ENCODE data around the gene MIGA1.
"Not testable (repeated sequence)": the region's sequence is repeated elsewhere in the genome, so short reads cannot be mapped to it uniquely, and the experiment has no call there.

MIGA1 gene

DNA sequence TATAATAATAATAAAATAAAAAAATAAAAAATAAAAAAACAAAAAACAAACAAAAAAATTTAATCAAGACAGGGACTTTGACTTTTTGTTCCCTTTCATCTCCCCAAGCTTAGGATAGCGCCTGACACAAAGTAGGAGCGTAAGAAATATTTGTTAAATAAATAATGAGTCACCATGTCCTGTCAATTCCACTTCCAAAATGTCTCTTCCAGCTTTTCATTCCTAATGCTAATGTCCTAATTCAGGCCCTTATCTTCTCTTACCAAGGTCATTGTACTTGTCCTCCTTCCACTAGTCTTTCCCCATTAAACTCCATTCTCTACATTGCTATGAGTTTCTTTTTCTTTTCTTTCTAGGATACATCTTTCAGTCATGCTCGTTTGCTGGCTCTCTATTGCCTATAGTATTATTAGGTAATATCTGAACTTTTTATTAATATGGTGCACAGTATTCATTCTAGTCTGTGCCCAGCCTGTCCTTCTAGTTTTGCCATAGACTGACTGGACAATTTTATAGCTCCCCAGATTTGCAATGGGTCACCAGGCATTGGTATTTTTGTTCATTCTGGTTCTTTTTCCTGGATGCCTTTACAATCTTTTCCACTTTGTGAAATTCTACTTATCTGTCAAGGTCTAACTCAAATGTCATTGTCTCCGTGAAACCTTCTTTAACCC is 120.3 kb downstream of the MIGA1 start:
- no peak for DNase-seq
- CTCF ChIA-PET = interaction anchor here (1.0 to 2.0 kb wide), 7 partner anchors 16 to 156 kb away, joined by 3 to 17 read pairs (median 4); no protein-coding TSS in a partner anchor
- Histone ChIP-seq H3K27me3 (replicated peaks in 2 of 5; ENCODE audit: control insufficient read depth in 4 of 5, insufficient read depth in 5 of 5, low read length in 4 of 5) (no peaks in the 10 kb centered on the region), H3K4me3 (ENCODE audit: control insufficient read depth in 1 of 7, extremely low read depth in 1 of 7, insufficient read depth in 4 of 7, low read depth in 2 of 7, low read length in 6 of 7) (no peak overlapping the region), H3K4me1 (ENCODE audit: control extremely low read depth in 1 of 4, control insufficient read depth in 4 of 4, insufficient read depth in 4 of 4, low read length in 3 of 4) (no peaks in the 10 kb centered on the region), H3K36me3 (ENCODE audit: control insufficient read depth in 4 of 4, insufficient read depth in 4 of 4, low read length in 3 of 4) (no peaks in the 10 kb centered on the region), H3K9me3 (ENCODE audit: control extremely low read depth in 1 of 5, control insufficient read depth in 4 of 5, insufficient read depth in 2 of 5, low read depth in 1 of 5, low read length in 4 of 5) (no peaks in the 10 kb centered on the region), H3K27ac (ENCODE audit: insufficient read depth in 1 of 2, low read depth in 1 of 2, low read length in 2 of 2, poor library complexity in 1 of 2, severe bottlenecking in 2 of 2) (no peak overlapping the region)
- POLR2A ChIA-PET = no interaction called here
- WGBS (ENCODE audit: insufficient coverage) = no CpG with 5 or more reads among the region's 4 CpGs

DNA sequence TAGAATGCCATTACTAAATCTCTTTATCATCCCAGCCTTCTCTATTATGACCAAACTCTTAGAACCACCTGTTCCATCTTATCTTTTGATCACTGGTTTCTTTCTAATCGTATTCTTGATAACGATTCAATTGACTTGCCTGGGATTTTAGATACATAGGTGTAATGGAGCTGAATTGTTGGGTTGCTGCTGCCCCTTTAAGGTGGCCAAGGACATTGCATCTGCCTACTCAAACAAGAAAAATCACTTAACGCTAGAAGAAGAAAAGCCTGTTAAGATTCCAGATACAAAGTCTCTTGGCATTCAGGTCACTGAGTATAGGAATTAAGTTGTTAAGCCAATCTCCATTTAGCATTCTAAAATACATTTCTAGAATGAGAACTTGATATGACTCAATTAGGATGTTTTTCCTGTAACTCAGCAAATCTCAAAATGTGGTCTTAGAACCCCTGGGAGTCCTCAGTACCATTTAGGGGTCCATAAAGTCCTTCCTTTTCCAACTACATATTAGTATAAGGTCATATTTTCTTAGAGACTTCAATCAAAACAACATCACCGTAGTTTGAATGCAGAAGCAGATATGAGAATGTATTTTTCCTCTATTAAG is 121.3 kb downstream of the MIGA1 start:
- ChIA-PET POLR2A (no interaction called here), CTCF (interaction anchor here (1.0 to 2.0 kb wide), 3 partner anchors 24 to 149 kb away, joined by 3 to 17 read pairs (median 4); no protein-coding TSS in a partner anchor)
- no CpG with 5 or more reads among the region's 4 CpGs for WGBS (ENCODE audit: insufficient coverage)
- H3K4me1 ChIP-seq (ENCODE audit: control extremely low read depth in 1 of 4, control insufficient read depth in 4 of 4, insufficient read depth in 4 of 4, low read length in 3 of 4) = no peaks in the 10 kb centered on the region
- H3K36me3 ChIP-seq (ENCODE audit: control insufficient read depth in 4 of 4, insufficient read depth in 4 of 4, low read length in 3 of 4) = no peaks in the 10 kb centered on the region
- no peaks in the 10 kb centered on the region for H3K27me3 ChIP-seq (replicated peaks in 2 of 5; ENCODE audit: control insufficient read depth in 4 of 5, insufficient read depth in 5 of 5, low read length in 4 of 5)
- no peaks in the 10 kb centered on the region for H3K9me3 ChIP-seq (ENCODE audit: control extremely low read depth in 1 of 5, control insufficient read depth in 4 of 5, insufficient read depth in 2 of 5, low read depth in 1 of 5, low read length in 4 of 5)
- H3K27ac ChIP-seq (ENCODE audit: insufficient read depth in 1 of 2, low read depth in 1 of 2, low read length in 2 of 2, poor library complexity in 1 of 2, severe bottlenecking in 2 of 2) = no peak overlapping the region
- no peak overlapping the region for H3K4me3 ChIP-seq (ENCODE audit: control insufficient read depth in 1 of 7, extremely low read depth in 1 of 7, insufficient read depth in 4 of 7, low read depth in 2 of 7, low read length in 6 of 7)
- DNase-seq = peak; percentile 53 to 68 (median 62)

- no peak overlapping the region for H3K27ac ChIP-seq (ENCODE audit: insufficient read depth in 1 of 2, low read depth in 1 of 2, low read length in 2 of 2, poor library complexity in 1 of 2, severe bottlenecking in 2 of 2)
- CTCF ChIA-PET = interaction anchor here (0.6 to 1.6 kb wide), 2 partner anchors 13 to 70 kb away, joined by 3 to 4 read pairs; no protein-coding TSS in a partner anchor
- H3K4me3 ChIP-seq (ENCODE audit: control insufficient read depth in 1 of 7, extremely low read depth in 1 of 7, insufficient read depth in 4 of 7, low read depth in 2 of 7, low read length in 6 of 7) = no peak overlapping the region
- no peaks in the 10 kb centered on the region for H3K27me3 ChIP-seq (replicated peaks in 2 of 5; ENCODE audit: control insufficient read depth in 4 of 5, insufficient read depth in 5 of 5, low read length in 4 of 5)
- H3K36me3 ChIP-seq (ENCODE audit: control insufficient read depth in 4 of 4, insufficient read depth in 4 of 4, low read length in 3 of 4) = no peaks in the 10 kb centered on the region
- POLR2A ChIA-PET = no interaction called here
- no peaks in the 10 kb centered on the region for H3K9me3 ChIP-seq (ENCODE audit: control extremely low read depth in 1 of 5, control insufficient read depth in 4 of 5, insufficient read depth in 2 of 5, low read depth in 1 of 5, low read length in 4 of 5)
- H3K4me1 ChIP-seq (ENCODE audit: control extremely low read depth in 1 of 4, control insufficient read depth in 4 of 4, insufficient read depth in 4 of 4, low read length in 3 of 4) = no peaks in the 10 kb centered on the region
- WGBS (ENCODE audit: insufficient coverage) = 100% methylated on average over 1 of the region's 1 CpG
- DNase-seq = no peak
Measured at GRCh38 chr1:77905603-77906002, 126.2 kb downstream of the MIGA1 start.

GRCh38 chr1:77906019-77906545 is 126.6 kb downstream of the MIGA1 start:
- Histone ChIP-seq H3K9me3 (ENCODE audit: control extremely low read depth in 1 of 5, control insufficient read depth in 4 of 5, insufficient read depth in 2 of 5, low read depth in 1 of 5, low read length in 4 of 5) (no peaks in the 10 kb centered on the region), H3K27ac (ENCODE audit: insufficient read depth in 1 of 2, low read depth in 1 of 2, low read length in 2 of 2, poor library complexity in 1 of 2, severe bottlenecking in 2 of 2) (no peak overlapping the region), H3K4me1 (ENCODE audit: control extremely low read depth in 1 of 4, control insufficient read depth in 4 of 4, insufficient read depth in 4 of 4, low read length in 3 of 4) (no peaks in the 10 kb centered on the region), H3K27me3 (replicated peaks in 2 of 5; ENCODE audit: control insufficient read depth in 4 of 5, insufficient read depth in 5 of 5, low read length in 4 of 5) (no peaks in the 10 kb centered on the region), H3K4me3 (ENCODE audit: control insufficient read depth in 1 of 7, extremely low read depth in 1 of 7, insufficient read depth in 4 of 7, low read depth in 2 of 7, low read length in 6 of 7) (no peak overlapping the region), H3K36me3 (ENCODE audit: control insufficient read depth in 4 of 4, insufficient read depth in 4 of 4, low read length in 3 of 4) (no peaks in the 10 kb centered on the region)
- CTCF ChIA-PET = interaction anchor here (0.6 kb wide), 1 partner anchor 70 kb away, joined by 4 read pairs; no protein-coding TSS in a partner anchor
- WGBS (ENCODE audit: insufficient coverage) = no CpG with 5 or more reads among the region's 2 CpGs
- DNase-seq = no peak
- POLR2A ChIA-PET = no interaction called here

DNA sequence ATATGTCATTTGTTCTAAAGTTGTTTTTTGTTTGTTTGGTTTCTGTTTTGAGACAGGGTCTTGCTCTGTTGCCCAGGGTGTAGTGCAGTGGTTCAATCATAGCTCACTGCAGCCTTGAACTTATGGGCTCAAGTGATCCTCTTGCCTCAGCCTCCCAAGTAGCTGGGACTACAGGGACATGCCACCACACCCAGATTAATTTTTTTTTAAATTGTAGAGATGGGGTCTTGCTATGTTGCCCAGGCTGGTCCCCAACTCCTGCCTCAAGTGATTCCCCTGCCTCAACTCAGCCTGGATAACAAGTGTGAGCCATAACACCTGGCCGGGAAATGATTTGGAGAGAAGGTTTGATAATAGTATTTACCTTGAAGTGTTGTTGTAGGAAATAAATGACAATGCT is 127.2 kb downstream of the MIGA1 start:
- CTCF ChIA-PET = no interaction called here
- 100% methylated on average over 1 of the region's 1 CpG for whole genome bisulfite sequencing (ENCODE audit: insufficient coverage)
- DNase-seq = no peak
- no peak overlapping the region for H3K27ac ChIP-seq (ENCODE audit: insufficient read depth in 1 of 2, low read depth in 1 of 2, low read length in 2 of 2, poor library complexity in 1 of 2, severe bottlenecking in 2 of 2)
- H3K36me3 ChIP-seq (ENCODE audit: control insufficient read depth in 4 of 4, insufficient read depth in 4 of 4, low read length in 3 of 4) = no peaks in the 10 kb centered on the region
- no peaks in the 10 kb centered on the region for H3K27me3 ChIP-seq (replicated peaks in 2 of 5; ENCODE audit: control insufficient read depth in 4 of 5, insufficient read depth in 5 of 5, low read length in 4 of 5)
- no peak overlapping the region for H3K4me3 ChIP-seq (ENCODE audit: control insufficient read depth in 1 of 7, extremely low read depth in 1 of 7, insufficient read depth in 4 of 7, low read depth in 2 of 7, low read length in 6 of 7)
- H3K4me1 ChIP-seq (ENCODE audit: control extremely low read depth in 1 of 4, control insufficient read depth in 4 of 4, insufficient read depth in 4 of 4, low read length in 3 of 4) = no peaks in the 10 kb centered on the region
- no peaks in the 10 kb centered on the region for H3K9me3 ChIP-seq (ENCODE audit: control extremely low read depth in 1 of 5, control insufficient read depth in 4 of 5, insufficient read depth in 2 of 5, low read depth in 1 of 5, low read length in 4 of 5)
- POLR2A ChIA-PET = no interaction called here

DNA sequence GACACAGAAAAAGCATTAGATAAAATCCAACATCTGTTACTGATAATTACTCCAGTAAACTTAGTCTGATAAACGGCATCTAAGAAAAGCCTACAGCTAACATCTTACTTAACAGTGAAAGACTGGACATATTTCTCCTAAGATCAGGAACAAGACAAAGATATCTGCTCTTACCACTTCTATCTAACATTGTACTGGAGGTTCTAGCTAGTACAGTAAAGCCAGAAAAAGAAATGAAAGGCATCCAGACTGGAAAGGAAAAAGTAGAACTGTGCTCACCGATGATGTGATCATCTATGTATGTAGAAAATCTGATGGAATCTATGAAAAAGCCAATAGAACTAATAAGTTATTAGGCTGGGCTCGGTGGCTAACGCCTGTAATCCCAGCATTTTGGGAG is 130.7 kb downstream of the MIGA1 start:
- Histone ChIP-seq H3K9me3 (ENCODE audit: control extremely low read depth in 1 of 5, control insufficient read depth in 4 of 5, insufficient read depth in 2 of 5, low read depth in 1 of 5, low read length in 4 of 5) (no peaks in the 10 kb centered on the region), H3K4me1 (ENCODE audit: control extremely low read depth in 1 of 4, control insufficient read depth in 4 of 4, insufficient read depth in 4 of 4, low read length in 3 of 4) (no peaks in the 10 kb centered on the region), H3K36me3 (ENCODE audit: control insufficient read depth in 4 of 4, insufficient read depth in 4 of 4, low read length in 3 of 4) (no peaks in the 10 kb centered on the region), H3K27ac (ENCODE audit: insufficient read depth in 1 of 2, low read depth in 1 of 2, low read length in 2 of 2, poor library complexity in 1 of 2, severe bottlenecking in 2 of 2) (no peak overlapping the region), H3K27me3 (replicated peaks in 2 of 5; ENCODE audit: control insufficient read depth in 4 of 5, insufficient read depth in 5 of 5, low read length in 4 of 5) (no peaks in the 10 kb centered on the region), H3K4me3 (ENCODE audit: control insufficient read depth in 1 of 7, extremely low read depth in 1 of 7, insufficient read depth in 4 of 7, low read depth in 2 of 7, low read length in 6 of 7) (no peak overlapping the region)
- ChIA-PET CTCF (no interaction called here), POLR2A (no interaction called here)
- DNase-seq = no peak
- 100% methylated on average over 4 of the region's 4 CpGs for whole genome bisulfite sequencing (ENCODE audit: insufficient coverage)

- H3K9me3 ChIP-seq (ENCODE audit: control extremely low read depth in 1 of 5, control insufficient read depth in 4 of 5, insufficient read depth in 2 of 5, low read depth in 1 of 5, low read length in 4 of 5); POLR2A ChIA-PET; H3K27ac ChIP-seq (ENCODE audit: insufficient read depth in 1 of 2, low read depth in 1 of 2, low read length in 2 of 2, poor library complexity in 1 of 2, severe bottlenecking in 2 of 2); H3K4me3 ChIP-seq (ENCODE audit: control insufficient read depth in 1 of 7, extremely low read depth in 1 of 7, insufficient read depth in 4 of 7, low read depth in 2 of 7, low read length in 6 of 7); DNase-seq; H3K36me3 ChIP-seq (ENCODE audit: control insufficient read depth in 4 of 4, insufficient read depth in 4 of 4, low read length in 3 of 4); H3K4me1 ChIP-seq (ENCODE audit: control extremely low read depth in 1 of 4, control insufficient read depth in 4 of 4, insufficient read depth in 4 of 4, low read length in 3 of 4); H3K27me3 ChIP-seq (replicated peaks in 2 of 5; ENCODE audit: control insufficient read depth in 4 of 5, insufficient read depth in 5 of 5, low read length in 4 of 5): not testable (repeated sequence)
- CTCF ChIA-PET = interaction anchor here (1.2 kb wide), 1 partner anchor 14 kb away, joined by 3 read pairs; no protein-coding TSS in a partner anchor
- no CpG with 5 or more reads among the region's 5 CpGs for WGBS (ENCODE audit: insufficient coverage)
Measured at GRCh38 chr1:77918918-77919317, 139.5 kb downstream of the MIGA1 start.

All from common myeloid progenitor, CD34-positive (primary cell).